Fibroblast of skin of left quadriceps (primary cell): Measurements from ENCODE around the gene MYH8.
A peak's percentile ranks its signal among the peaks of the same experiment; 100 is the strongest.

Experiments
- DNase-seq, 2 experiments: peaks; one replicate each; pipeline ENCODE4 v3.0.0-alpha.2; 2013; ENCODE audit warnings: low read depth in 2 of 2

MYH8 gene

DNA sequence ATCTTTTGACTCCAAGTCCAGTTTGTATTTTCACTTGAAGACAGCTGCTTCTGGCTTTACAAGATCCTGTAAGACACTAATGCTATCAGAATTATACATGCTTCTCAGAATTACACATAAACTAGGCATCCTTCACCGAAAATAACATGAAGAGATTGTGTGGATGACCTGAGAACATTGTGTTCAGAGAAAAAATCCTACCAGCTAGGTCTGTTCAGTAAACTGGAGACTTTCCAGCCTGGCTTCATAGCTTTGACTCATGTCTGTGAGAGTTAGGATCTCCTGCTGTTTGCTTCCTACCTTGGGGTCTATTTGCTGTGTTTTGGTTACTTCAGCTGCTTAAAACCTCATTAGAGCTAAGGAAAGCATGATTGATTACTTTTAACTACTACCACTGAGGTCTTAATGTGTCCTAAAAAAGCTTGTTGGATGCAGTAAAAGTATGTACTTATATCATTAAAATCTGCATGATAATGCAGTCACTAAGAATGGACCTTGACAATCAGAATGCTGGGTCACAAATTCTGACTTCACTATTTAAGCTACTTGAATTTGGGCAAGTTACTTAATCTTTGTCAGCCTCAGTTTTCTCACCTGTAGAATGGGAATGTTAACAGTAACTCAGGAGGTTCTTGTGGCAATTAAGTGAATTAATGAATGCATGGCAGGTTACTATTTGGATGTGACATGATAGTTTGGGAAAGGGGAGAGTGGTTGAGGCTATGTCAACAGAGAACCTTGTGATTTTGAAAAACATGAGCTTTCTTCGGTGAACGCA lies 40.9 kb downstream of the MYH8 start:
- peak in 1 of 2 experiments; percentile 6 for DNase-seq

- DNase-seq: no peak
Measured at GRCh38 chr17:10372906-10373305, 48.8 kb downstream of the MYH8 start, which contains the start of gene MYH13. Gene MYH13, minus strand, starts transcription at chr17:10373006. Its CDS starts 8,476 bp downstream, at chr17:10364530.

- DNase-seq: no peak
Measured at GRCh38 chr17:10370016-10370608, 51.6 kb downstream of the MYH8 start.

GRCh38 chr17:10369239-10369638 lies 52.5 kb downstream of the MYH8 start:
- no peak for DNase-seq

DNA sequence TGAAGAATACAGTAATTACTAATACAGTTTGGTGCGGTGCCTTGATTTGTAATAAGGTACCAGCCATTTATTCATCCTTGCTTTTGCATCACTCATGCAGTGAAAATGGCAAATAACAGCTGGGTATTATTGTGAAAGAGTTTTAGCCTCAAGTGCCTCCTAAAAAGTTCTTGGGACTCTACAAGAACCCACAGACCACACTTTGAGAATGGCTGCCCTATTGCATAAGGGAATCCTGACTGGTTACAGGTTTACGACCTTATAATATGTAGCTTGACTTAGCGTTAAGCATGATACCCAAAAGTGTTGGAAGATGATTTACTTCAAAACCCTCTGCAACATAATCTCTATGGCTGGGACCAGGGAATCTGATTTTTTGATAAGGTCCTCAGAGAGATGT lies 53.2 kb downstream of the MYH8 start:
- DNase-seq: no peak

DNA sequence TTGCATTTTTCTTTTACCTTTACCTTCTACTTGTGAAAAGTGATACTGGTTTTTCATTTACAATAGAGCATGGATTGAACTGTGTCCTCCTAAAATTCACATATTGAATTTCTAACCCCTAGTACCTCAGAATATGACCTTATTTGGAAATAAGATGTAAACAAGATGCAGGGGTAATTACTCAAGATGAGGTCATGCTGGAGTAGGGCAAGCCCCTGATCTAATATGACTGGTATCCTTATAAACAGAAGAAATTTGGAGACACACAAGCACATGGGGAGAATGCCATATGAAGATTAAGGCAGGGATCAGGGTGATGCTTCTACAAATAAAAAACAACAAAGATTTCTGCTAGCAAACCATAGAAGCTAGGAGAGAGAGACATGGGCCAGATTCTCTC lies 61.2 kb downstream of the MYH8 start:
- peak in 1 of 2 experiments; percentile 18 for DNase-seq

- DNase-seq: no peak
Measured at GRCh38 chr17:10357768-10358167, 64.0 kb downstream of the MYH8 start.

- DNase-seq: no peak
Measured at GRCh38 chr17:10354651-10355050, 67.1 kb downstream of the MYH8 start.

- no peak for DNase-seq
Measured at GRCh38 chr17:10352893-10353292, 68.9 kb downstream of the MYH8 start.

DNA sequence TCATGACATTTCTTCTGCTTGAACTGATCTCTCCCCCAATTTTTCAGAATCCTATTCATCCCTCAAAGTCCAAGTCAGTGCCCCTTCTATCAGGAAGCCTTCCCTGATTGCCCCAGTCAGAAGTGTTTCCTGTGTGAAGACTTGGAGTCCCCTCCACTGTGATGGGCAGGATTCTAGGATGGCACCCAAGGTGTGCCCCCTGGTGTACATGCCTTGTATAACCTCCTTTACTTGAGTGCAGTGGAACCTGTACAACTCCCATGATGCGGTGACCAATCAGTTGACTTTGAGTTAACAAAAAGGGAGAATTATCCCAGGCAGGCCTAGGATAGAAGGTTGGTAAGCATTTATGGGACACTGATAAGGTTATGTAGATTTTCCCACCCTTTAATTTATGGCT lies 72.3 kb downstream of the MYH8 start:
- DNase-seq: no peak

GRCh38 chr17:10344816-10345215 lies 76.9 kb downstream of the MYH8 start:
- no peak for DNase-seq
